Activated CD4-positive, alpha-beta T cell treated with anti-CD3 and anti-CD28 coated beads, Interleukin-2, amount 50 U/mL, for 48 hours (primary cell): ENCODE data around the gene ACP3.

Source experiments
- DNase-seq, 2 experiments: peaks; one replicate each; pipeline ENCODE4 v3.0.0-alpha.2; 2020

ACP3 gene

GRCh38 chr3:132321304-132321703 is 4.1 kb downstream of the ACP3 start:
- DNase-seq: no peak

DNA sequence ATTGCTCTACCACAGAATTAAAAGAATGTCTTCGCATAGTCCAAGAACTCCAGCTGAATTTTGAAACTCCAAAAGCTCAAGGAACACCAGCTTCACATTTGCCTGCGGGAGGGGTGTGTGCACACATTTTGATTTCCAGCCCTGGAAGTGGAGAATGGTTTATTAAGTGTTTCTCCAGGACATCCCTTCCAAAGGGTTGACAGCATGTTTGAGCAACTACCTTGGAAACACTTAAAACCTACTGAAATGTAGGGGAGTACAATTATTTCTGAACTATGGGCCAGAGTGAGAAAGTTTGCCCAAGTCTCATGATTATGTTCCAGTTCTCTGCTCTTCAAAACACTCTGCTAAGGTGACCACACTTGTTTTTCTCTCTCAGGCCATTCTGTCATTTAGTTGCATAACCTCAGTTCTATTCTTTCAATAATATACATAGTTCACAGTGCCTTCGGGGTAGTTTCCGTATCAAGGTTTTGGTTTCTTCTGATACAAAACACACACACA is 7.9 kb downstream of the ACP3 start:
- DNase-seq: no peak

- DNase-seq: no peak
Measured at GRCh38 chr3:132325634-132326033, 8.4 kb downstream of the ACP3 start.

DNA sequence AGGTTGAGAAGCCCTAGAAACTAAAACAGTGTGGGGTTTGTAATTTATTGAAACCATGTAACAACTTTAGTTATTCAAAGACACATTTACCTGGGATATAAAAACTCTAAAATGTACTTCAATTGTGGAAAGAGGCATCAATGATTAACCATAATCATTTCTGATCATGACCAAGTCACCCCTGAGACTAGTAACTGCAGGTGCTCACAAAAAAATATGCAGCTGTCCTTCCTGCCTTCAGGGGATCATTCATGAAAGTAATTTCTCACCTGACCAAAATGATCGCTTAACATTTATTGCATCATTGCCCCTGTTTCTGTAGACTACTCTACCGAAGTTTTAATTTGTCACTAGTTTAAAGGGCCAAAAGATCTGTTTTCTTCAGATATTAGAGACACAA is 9.0 kb downstream of the ACP3 start:
- DNase-seq: no peak

DNA sequence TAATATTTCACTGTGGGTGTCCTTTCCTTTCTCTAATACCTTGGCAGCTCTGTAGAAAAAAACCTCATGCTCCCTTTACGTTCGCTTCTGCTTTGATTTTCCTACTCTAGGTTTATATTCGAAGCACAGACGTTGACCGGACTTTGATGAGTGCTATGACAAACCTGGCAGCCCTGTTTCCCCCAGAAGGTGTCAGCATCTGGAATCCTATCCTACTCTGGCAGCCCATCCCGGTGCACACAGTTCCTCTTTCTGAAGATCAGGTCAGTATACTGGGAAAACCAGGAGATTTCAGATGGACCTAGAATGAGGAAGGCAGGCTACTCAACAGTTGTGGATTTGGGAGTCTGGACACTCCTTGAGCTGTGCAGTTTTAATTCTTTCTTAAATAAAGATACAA is 14.9 kb downstream of the ACP3 start:
- no peak for DNase-seq

DNA sequence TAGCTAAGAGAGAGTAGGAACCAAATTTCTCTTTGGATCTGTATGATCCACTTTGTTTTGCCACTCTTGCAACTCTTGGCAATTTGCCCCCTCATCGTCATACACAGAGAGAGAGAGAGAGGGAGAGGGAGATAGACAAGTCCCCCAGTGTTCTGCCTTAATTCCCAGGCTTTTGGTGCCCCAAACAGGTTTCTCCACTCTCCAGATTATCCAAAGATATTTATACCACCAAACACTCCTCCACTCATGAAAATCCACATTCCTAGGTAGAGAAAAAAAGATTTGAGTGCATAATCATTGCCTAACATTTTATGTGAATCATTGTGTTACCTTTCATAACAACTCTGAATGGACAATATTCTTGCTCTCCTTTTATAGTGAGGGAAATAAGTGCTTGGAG is 15.3 kb downstream of the ACP3 start:
- no peak for DNase-seq

DNA sequence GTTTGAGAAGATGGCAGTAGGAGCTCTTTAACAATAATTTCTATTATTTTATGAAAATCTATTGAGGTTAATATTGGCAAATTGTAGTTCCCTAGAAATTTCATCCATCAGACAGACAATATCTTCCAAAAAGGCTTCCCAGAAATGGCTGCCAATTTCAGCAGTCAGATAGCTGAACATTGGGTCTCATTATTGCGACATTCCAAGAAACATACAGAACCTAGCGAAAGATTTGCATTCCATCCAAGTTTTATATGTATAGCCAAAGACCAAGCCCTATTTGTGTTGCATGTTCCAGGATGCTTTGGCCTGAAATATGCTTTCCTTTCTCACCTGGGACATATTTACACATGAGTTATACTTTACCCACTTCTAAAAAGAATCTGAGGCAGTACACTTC is 24.5 kb downstream of the ACP3 start:
- no peak for DNase-seq

DNA sequence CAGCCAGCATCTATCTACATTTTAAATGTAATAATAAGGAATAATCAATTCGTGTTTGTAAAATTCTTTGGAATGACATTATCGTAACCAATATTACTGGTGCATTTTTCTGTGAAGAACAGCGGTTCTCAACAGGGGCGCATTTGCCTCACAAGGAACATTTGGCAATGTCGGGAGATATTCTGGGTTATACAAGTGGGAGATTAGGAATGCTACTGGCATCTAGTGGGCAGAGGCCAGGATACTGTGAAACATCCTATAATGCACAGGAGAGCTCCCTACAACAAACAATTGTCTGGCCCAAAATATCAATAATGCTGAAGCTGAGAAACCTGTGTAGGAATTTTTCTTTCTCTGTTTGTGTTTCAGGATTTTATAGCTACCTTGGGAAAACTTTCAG is 25.0 kb downstream of the ACP3 start:
- DNase-seq: no peak

- no peak for DNase-seq
Measured at GRCh38 chr3:132342610-132343009, 25.4 kb downstream of the ACP3 start.

DNA sequence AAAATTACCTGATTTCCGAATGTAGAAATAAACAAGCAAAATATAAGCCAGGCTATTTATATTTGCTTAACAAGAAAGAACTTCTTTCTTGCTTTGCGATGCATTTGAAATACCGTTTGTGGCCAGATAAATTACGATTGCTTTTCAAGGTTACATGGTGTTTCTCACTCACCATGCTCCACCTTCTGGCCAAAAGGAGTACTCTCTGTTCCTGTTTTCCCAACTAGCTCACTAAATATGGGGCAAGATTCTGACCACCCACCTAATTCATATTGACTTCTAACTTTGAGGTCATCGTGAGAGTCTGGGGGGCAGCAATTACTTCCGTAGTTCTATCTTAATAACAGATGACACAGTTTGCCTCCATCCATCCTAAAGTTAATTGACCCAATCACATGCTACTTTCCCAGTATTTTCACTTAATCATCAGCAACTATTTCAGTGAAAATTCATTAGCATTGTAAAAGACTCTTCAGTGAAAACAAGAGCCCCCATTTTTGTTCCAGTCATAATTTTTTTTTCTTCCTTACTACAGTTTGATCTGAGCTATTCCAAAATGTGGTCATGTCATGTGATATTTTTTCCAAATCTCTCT is 25.9 kb downstream of the ACP3 start:
- DNase-seq: peak in 1 of 2 experiments; percentile 1

DNA sequence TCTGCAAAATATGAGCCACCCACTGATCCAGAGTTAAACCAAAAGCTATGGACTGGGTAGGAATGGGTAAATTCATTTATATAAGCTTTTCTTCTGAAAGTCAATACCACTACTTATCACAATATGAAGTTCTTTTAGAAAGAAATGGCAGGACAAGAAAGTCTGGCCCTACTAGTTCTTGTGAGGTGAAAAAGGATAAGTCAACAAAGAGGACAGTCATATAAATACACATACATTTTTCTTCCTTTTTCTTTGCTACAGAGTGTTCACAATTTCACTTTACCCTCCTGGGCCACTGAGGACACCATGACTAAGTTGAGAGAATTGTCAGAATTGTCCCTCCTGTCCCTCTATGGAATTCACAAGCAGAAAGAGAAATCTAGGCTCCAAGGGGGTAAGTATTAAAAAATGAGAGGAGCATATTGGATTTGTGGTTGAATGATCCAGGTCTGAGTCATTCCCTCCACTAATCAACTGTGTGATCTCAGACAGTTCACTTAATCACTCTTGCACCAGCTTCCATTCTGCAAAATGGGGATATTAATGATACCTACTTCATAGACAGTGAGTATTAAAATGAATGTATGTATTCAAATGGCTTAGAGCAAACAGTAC is 27.6 kb downstream of the ACP3 start:
- no peak for DNase-seq

DNA sequence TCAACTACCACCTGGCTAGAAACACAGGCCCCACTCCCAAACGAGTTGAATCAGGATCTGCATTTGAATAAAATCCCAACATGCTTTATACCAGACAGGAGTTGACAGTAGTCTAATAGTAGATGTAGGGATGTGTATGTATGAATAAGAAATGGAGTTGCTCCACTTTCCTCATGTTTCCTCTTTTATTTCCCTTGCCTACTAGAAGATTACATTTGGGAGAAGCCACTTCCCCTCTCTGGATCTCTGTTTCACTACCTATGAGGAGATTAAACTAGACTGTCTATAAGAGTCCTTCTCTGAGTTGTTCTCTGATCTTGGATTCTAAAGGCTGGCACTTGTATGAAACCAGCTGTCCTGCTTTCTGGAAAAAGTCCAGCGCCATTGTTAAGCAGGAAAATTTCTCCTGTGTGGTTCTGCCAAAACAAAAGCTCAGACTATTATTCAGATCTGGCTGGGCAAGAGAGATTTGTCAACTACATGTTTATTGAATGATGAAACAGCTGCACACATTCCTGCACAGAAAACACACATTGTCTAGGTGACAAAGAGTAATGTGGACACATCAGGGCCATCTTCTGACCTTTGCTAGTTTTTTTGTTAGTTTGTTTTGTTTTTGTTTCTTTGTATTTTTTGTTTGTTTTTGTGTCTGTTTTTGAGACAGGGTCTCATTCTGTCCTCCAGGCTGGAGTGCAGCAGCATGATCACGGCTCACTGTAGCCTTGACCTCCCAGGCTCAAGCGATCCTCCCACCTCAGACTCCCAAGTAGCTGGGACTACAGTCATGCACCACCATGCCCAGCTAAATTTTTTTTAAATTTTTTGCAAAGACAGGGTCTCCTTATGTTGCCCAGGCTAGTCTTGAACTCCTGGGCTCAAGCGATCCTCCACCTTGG is 29.9 kb downstream of the ACP3 start:
- DNase-seq: no peak

GRCh38 chr3:132347811-132348210 is 30.6 kb downstream of the ACP3 start:
- no peak for DNase-seq

DNA sequence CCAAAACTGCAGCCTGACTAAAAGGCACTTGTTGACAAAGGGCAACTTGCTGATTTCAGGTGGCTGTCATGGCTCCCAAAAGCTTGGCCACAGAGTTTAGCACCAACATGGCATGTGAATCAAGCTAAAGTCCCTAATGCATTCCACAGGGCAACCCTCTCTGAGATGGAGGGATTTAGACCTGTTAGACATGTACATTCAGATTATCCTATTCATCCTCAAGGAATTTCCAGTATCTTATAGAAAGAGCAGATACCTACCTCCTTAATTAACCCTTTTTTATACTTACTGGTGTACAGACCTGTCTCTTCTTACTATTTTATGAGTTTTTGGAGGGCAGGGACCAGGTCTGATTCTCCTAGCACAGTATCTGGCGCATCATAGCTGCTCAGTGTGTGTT is 31.3 kb downstream of the ACP3 start:
- no peak for DNase-seq

DNA sequence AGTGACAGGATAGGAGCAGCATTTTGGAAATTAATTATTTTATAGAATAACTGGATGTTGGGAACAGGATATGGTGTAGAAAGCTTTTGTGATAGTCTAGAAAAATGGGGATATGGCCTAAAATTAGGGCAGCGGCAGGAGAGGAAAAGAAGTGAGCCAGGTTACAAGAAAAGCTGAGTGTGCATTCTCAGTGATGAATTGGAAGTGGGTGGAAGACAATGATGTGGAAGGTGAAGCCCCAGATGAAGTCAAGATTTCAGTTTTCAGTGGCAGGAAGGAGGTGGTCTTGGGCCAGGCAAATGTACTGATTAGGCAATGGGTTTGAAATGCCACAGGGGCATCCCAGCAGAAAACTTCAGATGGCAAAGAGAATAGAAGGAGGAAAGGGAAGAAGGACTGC is 33.6 kb downstream of the ACP3 start:
- no peak for DNase-seq

- DNase-seq: no peak
Measured at GRCh38 chr3:132351222-132351806, 34.1 kb downstream of the ACP3 start.

- DNase-seq: peak; percentile 73 to 80
Measured at GRCh38 chr3:132352556-132353143, 35.4 kb downstream of the ACP3 start.

GRCh38 chr3:132354916-132355702 is 37.9 kb downstream of the ACP3 start:
- no peak for DNase-seq

- DNase-seq: no peak
Measured at GRCh38 chr3:132356568-132356967, 39.4 kb downstream of the ACP3 start.

GRCh38 chr3:132360717-132361116 is 43.5 kb downstream of the ACP3 start:
- DNase-seq: no peak

GRCh38 chr3:132362329-132362728 is 45.1 kb downstream of the ACP3 start:
- no peak for DNase-seq

DNA sequence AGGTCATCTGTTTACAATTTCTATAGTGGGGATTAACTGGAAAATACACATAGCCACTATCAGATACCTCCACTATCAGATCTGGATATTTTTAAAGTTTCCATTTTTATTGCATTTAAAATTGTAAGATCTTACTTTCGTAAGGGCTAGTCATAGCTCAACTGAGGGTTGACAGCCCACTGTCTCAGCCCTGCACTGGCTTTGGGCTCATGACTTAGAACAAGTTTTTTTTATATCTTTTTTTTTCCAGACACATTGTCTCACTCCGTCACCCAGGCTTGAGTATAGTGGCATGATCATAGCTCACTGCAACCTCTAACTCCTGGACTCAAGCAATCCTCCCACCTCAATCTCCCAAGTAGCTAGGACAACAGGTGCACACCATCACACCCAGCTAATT is 51.3 kb downstream of the ACP3 start:
- DNase-seq: no peak
